Measurements from ENCODE around the gene P4HB.

Gene P4HB

DNA sequence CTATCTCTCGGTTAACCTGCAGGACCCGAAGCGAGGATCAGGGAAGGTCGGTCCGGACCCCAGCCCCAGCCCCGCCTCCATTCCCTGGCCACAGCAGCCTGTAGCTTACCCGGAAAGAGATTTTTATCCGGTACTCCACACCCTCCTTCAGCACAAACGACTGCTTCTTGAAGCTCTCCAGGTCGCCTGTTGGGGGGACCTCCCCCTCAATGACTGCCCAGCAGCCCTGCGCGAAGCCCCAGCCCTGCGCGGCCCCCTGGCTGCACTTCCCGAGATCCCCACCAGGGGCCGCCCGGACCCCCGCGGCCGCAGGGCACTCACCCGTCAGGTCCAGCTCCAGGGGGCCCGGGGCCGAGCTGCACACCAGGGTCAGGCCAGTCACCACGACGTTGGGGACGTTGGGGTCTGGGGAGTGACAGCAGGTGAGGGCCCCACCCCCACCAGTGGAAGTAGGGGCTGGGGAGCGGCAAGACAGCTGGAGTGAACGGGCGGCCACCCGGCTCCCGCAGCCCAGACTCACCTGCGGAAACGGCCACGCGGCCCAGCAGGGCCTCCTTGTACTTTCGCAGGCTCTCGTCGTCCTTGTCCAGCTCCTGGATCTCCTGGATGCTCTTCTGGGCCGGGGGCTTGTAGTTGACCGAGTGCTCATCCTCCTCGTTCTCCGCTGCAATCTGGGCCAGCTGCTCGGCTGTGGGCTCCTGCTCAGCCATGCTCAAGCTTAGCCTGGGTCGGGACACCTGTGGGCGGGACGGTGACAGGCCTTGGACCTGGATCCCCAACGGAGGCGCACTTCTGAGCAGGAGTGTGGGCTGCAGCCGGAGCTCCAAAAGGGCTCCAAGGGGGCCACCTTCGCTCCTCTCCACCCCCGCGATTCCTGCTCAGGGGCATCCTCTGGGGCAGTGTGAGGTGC is 9.1 kb upstream of the P4HB start:
- in situ Hi-C loops (cut with HindIII; ENCODE audit: low sequenced_read_pairs), result no loop called here

DNA sequence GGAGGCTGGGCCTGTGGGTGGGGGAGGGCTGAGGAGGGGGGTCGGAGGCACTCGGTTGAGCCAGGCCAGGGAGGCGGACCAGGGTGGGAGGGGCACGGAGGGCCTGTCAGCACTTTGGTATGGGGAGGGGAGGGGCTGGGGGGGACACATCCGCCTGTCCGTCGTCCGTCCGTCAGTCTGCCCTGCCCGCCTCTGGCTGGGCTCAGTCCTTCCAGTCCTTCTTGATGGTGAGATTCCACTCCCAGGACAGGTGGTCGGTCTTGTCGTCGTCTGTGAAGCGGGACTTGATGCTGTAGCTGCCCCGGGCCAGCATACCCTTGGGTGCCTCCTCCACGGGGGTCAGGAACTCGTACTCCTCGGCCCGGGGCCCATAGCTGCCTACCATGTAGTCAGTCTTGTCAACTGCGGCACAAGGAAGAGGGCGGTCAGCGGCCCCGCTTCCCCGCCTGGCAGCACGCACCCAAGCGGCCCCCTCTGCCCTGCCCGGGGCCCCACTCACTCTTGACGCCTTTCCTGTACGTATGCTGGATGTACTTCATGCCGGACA is 8.4 kb upstream of the P4HB start:
- in situ Hi-C loops (cut with HindIII; ENCODE audit: low sequenced_read_pairs), result no loop called here

DNA sequence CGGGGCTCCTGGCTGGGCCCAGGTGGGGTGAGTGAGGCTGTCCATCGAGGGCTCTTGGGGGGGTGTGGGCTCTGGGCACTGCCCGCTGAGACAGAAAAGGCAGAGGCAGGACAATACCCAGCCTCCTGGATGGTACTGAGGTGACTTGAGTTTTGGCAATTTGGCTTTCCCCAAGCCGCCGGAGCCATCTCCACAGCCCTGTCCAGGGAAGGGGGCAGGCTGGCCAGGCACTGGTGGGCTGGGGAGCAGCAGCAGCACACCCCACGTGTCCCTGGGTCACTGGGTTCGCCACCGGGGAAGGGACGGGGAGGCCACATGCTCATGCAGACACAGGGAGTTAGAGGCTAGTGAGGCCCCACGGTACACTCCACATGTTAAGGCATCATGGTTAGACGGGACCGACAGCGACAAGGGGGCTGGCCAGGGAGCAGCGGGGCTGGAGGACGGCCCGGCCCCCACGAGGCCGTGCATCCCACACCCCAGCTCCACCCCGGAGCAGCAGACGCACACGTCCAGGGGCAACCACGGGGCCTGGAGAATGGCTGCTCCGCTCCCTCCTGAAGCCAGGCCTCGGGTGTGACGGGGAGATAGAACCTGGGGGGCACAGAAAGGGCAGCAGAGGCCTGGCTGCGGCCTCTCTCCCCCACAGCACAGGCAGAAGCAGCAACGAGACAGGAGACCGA is 7.8 kb upstream of the P4HB start:
- in situ Hi-C loops (cut with HindIII; ENCODE audit: low sequenced_read_pairs), result no loop called here

DNA sequence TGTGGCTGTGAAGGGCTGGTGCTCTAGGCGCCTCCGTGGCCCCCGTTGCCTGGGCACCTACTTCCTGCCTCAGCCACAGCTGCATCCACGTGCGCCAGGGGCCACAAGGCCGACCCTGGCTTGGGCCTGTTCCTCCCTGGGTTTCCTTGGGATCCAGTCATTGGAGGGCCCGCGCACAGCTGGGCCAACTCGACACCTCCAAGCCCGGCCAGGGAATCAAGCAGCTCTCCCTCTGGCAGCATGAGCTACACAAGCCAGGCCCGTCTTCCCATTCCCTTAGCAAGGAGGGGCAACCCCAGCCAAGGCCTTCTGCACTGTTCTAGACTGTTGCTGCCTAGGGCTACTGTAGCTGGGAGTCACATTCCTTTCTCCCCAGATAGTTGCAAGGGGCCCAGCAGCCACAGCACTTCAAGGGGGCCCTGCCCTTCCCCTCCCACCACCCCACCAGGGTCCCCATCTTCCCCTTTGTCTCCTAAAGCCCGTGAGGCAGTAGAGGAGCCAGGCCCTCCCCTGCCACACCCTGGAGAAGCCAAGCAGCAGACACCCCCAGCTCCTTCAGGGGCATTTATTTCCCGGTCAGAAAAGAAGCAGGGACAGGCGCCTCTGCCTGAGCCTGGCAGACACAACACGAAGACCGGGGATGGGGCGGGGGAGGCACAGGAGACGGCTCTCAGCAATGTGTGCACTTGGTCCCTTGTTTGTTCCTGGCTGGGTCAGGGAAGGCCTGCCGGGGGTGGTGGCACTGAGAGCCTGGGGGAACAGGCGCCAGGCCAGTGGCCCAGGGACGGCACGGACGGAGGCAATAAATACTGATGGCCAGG is 7.0 kb upstream of the P4HB start:
- in situ Hi-C loops (cut with HindIII; ENCODE audit: low sequenced_read_pairs), result no loop called here

DNA sequence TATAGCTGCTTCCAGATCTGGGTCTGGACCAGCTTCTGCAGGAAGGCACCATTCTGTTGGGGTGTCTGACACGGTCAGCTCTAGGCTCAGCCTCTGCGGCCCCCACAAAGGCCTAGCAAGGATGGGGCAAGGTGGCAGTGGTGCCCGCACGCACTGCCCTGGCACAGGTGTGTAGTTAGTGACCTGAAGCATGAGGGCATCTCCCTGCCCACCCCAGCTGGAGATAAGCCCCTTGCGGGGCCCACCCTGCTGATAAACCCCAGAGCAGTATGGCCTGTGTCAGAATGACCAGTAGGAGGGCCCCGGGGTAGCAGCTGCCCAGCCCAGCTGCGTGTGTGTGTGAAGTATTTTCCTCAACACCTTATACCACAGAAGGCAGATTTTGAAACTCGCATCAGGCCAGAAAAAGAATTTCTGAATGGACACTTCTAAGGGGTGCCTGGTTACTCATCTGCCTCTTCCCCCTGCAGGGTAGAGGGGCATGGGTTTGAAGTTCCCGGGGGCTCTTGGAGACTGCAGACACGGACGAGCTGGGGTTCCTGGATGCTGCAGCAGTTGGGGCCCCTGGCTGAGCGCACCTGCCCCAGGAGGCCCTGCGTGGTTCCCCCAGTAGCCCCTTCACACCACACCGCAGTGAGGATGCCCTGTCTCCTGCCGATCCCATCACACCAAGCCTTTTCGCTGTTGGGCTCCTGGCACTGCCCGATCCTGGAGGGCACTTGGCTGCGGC is 6.3 kb upstream of the P4HB start:
- in situ Hi-C loops (cut with HindIII; ENCODE audit: low sequenced_read_pairs), result no loop called here

DNA sequence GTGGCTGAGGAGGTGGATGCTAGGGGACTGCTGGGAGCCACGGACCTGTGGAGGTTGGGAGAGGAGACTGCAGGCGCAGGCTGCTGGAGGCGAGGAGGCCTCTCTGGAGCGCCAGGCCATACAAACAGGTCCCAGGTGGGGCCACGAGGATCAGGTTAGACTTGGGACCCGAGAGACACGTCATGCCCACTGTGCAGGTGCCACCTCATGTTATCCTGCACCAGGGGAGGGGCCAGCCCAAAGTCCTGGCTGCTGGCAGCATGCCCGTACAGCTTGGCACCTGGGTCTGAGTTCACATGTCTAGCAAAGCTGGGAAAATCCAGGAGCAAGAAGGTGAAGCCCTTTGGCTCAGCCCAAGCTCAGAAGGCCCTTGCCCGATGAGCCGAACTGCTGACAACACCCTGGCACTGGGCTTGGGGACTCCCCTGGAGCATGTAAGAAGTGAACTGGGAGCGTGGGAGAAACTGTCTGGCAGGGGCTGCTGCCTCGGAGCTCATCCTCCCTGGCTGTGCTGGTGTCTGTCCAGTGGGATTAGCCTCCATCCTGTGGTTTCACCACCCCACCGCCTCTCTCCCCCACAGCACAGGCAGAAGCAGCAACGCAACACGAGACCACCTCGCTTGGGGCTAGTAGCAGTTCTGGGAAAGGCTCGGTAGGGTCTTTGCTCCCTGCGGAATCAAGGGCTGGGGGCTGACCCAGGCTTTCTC is 5.6 kb upstream of the P4HB start:
- in situ Hi-C loops (cut with HindIII; ENCODE audit: low sequenced_read_pairs), result no loop called here

DNA sequence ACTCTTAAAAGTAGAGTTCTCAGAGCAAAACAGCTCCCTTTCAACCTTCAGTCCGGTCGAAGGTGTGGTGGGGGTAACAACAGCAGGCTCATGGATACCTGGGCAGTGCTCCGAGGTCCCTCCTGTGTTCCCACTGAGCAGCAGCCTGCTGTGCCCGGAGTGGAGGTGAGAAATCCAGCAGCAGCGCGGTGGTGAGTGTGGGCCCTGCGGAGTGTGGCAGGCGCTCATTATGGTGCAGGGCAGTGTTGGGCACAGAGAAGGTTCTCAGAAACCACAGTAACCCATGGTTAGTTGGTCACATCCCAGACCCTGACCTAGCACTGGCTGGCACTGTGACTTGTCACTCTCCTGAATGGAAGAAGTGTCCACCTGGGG is 5.0 kb upstream of the P4HB start:
- in situ Hi-C loops (cut with HindIII; ENCODE audit: low sequenced_read_pairs), result no loop called here

DNA sequence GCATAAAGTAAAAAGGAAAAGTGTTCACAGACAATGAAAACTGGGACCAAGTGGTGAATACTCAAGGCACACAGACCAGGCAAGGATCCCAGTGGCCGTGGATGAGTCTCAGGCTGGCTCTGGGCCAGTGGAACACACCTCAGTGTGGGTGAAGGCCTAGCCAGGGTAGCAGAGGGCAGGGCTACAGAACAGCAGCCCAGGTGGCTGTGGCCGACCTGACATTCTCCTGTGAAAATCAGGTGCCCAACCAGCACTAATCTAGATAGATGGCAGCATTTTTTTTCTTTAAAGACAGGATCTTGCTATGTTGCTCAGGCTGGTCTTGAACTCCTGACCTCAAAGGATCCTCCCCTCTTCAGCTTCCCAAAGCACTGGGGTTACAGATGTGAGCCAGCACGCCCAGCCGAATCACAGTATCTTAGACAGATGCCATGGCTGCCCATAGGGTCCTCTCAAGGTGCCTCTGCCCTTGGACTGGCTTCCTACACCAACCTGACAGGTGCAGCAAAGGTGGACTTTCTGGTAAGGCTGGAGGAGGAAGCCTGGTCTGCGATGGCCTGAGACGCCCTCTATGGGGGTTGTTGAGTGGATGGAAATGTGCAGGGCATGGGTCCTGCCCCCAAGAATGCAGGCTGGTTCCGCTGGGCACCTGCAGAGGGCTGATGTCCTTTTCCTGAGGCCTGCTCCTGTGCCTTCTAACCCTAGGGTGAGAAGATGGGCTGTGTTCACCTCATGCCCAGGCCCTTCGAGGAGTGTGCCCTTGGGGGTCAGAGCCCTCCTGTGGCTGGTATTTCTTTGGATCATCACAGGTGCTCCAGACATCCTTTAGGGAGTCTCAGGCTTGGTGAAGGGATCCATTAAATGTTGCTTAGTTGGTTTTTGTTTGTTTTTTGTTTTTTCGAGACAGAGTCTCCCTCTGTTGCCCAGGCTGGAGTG is 3.8 kb upstream of the P4HB start:
- in situ Hi-C loops (cut with HindIII; ENCODE audit: low sequenced_read_pairs), result no loop called here

DNA sequence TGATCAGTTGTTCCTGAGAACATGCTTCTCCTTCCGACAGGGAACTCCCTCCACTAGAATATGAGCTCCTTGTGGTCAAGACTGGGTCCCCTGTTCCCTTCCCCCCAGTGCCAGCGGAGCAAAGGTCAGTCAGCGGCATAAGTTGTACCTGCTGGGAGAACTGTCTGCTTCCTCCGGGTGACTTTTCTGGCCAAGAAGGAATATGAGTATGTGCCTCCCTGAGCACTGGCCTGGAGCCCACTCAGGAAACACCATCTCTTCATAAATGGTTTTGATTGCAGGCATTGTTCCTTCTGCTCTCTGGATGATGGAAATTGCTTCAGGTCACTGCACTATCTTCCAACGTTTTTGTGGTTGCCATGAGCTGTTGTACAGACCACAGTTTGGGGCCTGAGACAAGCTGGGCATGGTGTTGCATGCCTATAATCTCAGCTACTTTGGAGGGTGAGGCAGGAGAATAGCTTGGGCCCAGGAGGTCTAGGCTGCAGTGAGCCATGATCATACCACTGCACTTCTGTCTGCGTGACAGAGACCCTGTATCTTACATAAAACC is 2.9 kb upstream of the P4HB start:
- in situ Hi-C loops (cut with HindIII; ENCODE audit: low sequenced_read_pairs), result no loop called here

DNA sequence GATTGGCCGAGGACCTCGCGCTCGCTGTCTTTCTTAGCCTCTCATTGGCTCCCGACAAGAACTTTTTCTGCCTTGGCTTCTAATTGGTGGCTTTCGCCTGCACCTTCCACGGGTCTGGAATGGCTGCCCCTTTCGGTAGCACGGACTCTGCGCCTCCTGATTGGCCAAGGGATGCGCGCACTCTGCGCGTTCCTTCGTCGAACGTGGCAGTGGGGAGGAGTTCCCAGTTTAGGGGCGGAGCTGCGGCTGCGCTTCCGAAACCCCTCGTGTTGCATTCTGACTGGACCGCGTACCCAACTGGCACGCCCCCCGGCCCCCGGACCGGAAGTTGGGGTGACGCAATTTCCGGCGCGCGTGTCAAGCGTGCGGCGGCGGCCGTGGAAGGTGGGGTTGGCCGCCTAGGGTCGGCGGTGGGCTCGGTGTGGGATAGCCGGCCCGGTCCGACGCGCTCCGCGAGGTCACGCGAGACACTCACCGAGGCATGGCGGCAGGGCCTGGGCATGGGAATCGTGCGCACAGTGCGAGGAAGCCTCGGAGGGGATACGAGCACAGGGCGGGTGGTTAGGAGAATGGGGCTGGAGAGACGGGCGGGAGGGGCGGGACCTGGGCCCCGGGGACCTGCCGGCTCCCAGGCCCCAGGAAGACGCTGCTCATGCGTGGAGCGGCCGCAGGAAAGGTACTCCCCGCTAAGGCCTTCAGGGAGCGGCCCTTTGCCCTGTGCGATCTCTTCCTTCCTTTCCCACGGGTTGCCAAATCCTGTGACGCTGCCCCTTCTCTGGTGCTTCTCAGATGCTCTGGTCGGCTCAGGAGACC is 627 bp upstream of the P4HB start:
- in situ Hi-C loops (cut with HindIII; ENCODE audit: low sequenced_read_pairs), result no loop called here

DNA sequence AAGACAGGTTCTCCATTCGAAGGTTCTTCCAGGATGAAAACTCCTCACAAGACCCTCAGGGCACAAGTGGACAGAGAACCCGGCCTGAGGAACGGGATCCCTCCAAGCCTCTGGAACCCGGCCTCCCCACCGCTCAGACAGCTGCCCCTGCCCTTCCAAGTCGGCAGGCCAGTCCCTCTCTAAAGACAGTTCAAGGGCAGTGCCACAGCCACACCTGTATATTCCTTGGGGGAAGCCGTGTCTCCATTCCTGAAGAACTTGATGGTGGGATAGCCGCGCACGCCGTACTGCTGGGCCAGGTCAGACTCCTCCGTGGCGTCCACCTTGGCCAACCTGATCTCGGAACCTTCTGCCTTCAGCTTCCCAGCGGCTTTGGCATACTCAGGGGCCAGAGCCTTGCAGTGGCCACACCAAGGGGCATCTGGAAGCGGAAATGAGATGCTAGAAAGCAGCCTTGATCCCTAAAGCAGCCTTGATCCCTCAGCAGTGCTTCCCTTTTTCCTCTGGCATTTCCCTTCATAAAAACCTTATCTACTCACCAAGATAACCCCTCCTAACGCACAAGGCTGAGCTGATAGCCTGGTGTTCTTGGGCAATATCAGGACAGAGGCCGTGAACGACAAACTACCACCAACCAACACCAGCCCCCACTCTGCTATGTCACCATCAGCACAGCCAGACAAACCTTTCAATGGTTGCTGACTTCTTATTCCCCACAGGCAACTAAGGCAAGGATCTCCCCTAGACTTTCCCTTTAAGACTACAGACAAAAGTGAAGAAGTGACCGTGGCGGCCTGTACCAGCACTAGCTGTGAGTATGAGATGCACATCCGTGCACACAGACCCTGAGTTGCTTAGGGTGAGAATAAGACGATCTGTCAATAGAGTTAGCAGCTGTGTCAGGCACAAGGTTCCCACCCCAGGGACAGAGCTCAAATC is 1.1 kb downstream of the P4HB start:
- in situ Hi-C loops (cut with HindIII; ENCODE audit: low sequenced_read_pairs), result no loop called here

DNA sequence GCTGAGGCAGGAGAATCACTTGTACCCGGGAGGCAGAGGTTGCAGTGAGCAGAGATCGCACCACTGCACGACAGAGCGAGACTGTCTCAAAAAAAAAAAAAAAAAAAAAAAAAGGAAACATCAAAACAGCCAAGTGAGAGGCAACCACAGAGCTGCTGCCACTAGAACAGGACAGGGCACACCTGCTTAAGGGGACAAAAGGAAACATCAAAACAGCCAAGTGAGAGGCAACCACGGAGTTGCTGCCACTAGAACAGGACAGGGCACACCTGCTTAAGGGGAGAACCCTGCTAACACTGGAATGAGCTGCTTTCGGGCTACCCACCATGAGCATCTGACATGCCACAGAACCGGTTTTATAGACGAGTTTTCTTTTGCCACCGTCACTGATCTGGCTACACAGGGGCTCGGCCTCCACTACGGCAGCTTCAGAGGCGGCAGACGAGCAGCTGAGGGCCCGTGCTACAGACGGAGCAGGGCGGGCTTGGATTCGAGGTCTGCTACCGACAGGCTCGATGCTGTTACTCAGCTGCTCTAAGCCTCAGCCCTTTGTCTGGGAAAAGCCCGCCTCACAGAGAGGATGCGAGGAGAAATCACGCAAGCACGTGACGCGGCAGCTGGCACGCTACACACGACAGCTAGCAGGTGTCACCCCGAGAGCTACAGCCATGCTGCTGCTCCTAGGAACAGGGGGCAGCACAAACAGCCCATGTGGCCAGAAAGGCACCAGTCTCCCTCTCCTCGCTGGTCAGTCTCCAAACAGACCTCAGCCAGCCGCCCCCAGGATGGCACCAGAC is 2.0 kb downstream of the P4HB start:
- in situ Hi-C loops (cut with HindIII; ENCODE audit: low sequenced_read_pairs), result no loop called here

DNA sequence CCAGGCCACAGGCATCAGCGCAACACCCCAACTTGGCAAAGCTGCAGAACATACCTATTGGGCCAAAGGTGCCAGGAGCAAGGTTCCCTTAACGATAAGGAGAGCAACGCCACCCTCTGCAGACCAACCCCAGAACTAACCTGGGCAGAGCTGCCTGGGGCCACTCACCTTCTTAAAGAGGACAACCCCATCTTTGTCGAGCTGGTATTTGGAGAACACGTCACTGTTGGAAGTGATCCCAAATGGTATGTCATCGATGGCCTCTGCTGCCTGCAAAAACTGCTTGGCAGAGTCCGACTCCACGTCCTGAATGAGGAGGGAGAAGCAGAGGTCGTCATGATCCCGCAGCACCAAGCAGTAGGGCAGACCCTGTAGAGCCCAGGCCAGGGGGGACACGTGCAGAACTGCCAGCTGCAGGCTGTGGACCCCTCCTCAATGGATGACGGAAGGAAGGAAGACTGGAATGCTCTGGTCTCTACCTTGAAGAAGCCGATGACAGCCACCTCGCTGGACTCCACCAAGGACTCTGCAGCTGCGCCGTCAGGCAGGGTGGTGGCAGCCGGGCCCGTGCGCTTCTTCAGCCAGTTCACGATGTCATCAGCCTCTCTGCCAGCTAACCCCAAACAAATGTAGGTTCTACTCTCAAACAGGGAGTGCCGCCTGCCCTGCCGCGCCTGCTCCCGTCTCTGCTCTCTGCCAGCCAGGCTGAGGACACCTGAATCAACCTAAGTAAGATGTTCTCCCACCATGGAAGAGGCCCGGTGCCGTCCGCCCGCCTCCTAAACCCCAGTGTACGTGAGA is 5.2 kb downstream of the P4HB start:
- in situ Hi-C loops (cut with HindIII; ENCODE audit: low sequenced_read_pairs), result no loop called here

DNA sequence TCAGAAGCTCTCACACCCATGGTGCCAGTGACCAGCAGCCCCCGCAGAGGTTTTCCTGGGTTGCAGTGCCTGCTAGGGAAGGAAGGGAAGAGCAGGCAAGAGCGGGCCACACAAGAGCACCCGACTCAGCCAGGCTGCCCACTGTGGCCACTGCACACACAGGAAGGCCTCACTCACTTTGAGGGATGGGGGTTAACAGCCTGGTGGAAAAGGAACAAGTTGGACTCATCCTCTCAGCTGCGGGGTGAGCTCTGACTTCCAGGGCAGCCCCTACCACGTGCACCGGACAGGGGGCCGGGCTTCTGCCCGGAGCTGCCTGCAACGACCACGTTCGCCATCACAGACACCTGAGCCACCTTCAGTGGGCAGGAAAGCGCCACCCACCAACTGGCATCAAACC is 8.1 kb downstream of the P4HB start:
- in situ Hi-C loops (cut with HindIII; ENCODE audit: low sequenced_read_pairs), result no loop called here

DNA sequence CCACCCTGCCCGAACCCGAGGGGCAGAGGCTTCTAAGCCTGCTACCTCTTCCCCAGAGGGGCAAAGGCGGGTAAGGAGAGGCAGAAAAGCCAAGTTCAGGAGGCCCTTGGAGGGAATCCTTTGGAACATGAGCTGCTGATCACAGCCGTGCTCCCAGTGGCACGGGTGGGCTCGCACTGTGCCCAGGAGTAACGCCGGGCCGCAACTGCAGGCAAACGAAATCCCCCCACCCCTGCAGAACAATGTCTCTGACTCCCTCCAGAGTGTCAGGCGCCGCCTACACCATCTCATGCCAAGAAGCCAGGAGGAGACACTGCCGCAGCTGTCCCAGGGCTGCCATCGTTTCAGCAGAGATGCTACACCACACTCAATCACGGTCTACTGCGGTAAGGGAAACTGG is 8.9 kb downstream of the P4HB start:
- in situ Hi-C loops (cut with HindIII; ENCODE audit: low sequenced_read_pairs), result no loop called here
